H1 (cell line): ENCODE results near the gene RNF141. TPM values are rescaled to one million over a fixed set of nuclear protein-coding genes. Genes with fewer than 3 reads are reported as not detected.

Experiments used
- CTCF ChIA-PET: fragments of 300-600 bp; sonication (Branson Sonifier 250); formaldehyde crosslinking; loops from one replicate; lab custom pipeline; 2021; ENCODE audit not compliant: partially characterized antibody; lab: Charles Lee
- POLR2A ChIA-PET: fragments of 300-600 bp; sonication (Branson Sonifier 250); formaldehyde crosslinking; loops from one replicate; lab custom pipeline; 2021; ENCODE audit warnings: inconsistent platforms; ENCODE audit not compliant: partially characterized antibody; lab: Charles Lee
- DNase-seq, 2 experiments: peaks; one replicate each; pipeline versions ENCODE4 v3.0.0 to v3.0.0-alpha.2; 2010 to 2022; ENCODE audit warnings: low spot score in 2 of 2, low read depth in 1 of 2, mixed read lengths in 1 of 2
- FAIRE-seq: peaks from 2 replicates; lab custom pipeline; 2011; peaks lifted over from hg19 to GRCh38; lab: Jason Lieb, UNC
- H2AFZ ChIP-seq: 2 replicates; pipeline ENCODE4 v1.8.1; 2012; ENCODE audit warnings: low read length, inconsistent platforms
- H2AK5ac ChIP-seq: 2 replicates; pipeline ENCODE4 v1.6.1; 2013; ENCODE audit warnings: low read depth, low read length
- H2BK120ac ChIP-seq: replicated peaks from 2 replicates; pipeline ENCODE3; 2013; ENCODE audit warnings: low read depth, low read length, inconsistent platforms
- H2BK12ac ChIP-seq: 2 replicates; pipeline ENCODE4 v1.6.1; 2013; ENCODE audit warnings: low read depth, low read length
- H2BK15ac ChIP-seq: 2 replicates; pipeline ENCODE4 v1.6.1; 2013; ENCODE audit warnings: low read length
- H2BK20ac ChIP-seq: 2 replicates; pipeline ENCODE4 v1.6.1; 2013; ENCODE audit warnings: low read length
- H2BK5ac ChIP-seq: 2 replicates; pipeline ENCODE4 v1.6.1; 2013; ENCODE audit warnings: low read depth, low read length
- H3K14ac ChIP-seq: 2 replicates; pipeline ENCODE4 v1.6.1; 2013; ENCODE audit warnings: inconsistent platforms; ENCODE audit not compliant: insufficient read length
- H3K18ac ChIP-seq: 2 replicates; pipeline ENCODE4 v1.6.1; 2013; ENCODE audit warnings: low read length; ENCODE audit errors: extremely low read depth
- H3K23ac ChIP-seq: 2 replicates; pipeline ENCODE4 v1.6.1; 2013; ENCODE audit warnings: inconsistent platforms; ENCODE audit not compliant: insufficient read length
- H3K23me2 ChIP-seq: 2 replicates; pipeline ENCODE4 v1.6.1; 2013; ENCODE audit warnings: low read depth, low read length
- H3K27ac ChIP-seq: 2 replicates; pipeline ENCODE4 v1.6.1; 2011; ENCODE audit warnings: low read depth, low read length, inconsistent platforms
- H3K27me3 ChIP-seq, 4 experiments: replicated peaks in 1 of 4; 1 replicate in 1 of 4; 2 replicates in 3 of 4; pipeline versions ENCODE4 v1.6.1 to v1.8.1; 2011 to 2013; ENCODE audit warnings: low read length in 3 of 4, mild to moderate bottlenecking in 3 of 4, inconsistent platforms in 2 of 4, mixed read lengths in 2 of 4, moderate library complexity in 1 of 4; ENCODE audit not compliant: control insufficient read depth in 3 of 4, insufficient read depth in 3 of 4; ENCODE audit errors: extremely low read depth in 1 of 4
- H3K36me3 ChIP-seq, 4 experiments: 2 replicates each; pipeline versions ENCODE4 v1.6.1 to v1.8.1; 2011 to 2013; ENCODE audit warnings: mild to moderate bottlenecking in 4 of 4, low read length in 3 of 4, moderate library complexity in 2 of 4, control low read depth in 1 of 4, inconsistent platforms in 1 of 4; ENCODE audit not compliant: insufficient read depth in 4 of 4, control insufficient read depth in 2 of 4
- H3K4ac ChIP-seq: replicated peaks from 2 replicates; pipeline ENCODE3; 2013; ENCODE audit warnings: low read length, low read depth, mixed read lengths, inconsistent platforms; ENCODE audit not compliant: insufficient read length
- H3K4me1 ChIP-seq, 4 experiments: replicated peaks in 1 of 4; 1 replicate in 1 of 4; 2 replicates in 3 of 4; pipeline versions ENCODE4 v1.6.1 to v1.8.1; 2011 to 2013; ENCODE audit warnings: low read length in 3 of 4, inconsistent platforms in 2 of 4, mixed read lengths in 1 of 4; ENCODE audit not compliant: insufficient read depth in 4 of 4, control insufficient read depth in 3 of 4
- H3K4me2 ChIP-seq, 2 experiments: 2 replicates each; pipeline versions ENCODE4 v1.6.1 to v1.8.1; 2011 to 2013; ENCODE audit warnings: low read depth in 2 of 2, low read length in 2 of 2, control low read depth in 1 of 2, inconsistent platforms in 1 of 2, mild to moderate bottlenecking in 1 of 2; ENCODE audit not compliant: insufficient read depth in 1 of 2
- H3K4me3 ChIP-seq, 4 experiments: fragments of 200-600, 300-600 bp in 1 of 4; sonication (generic), shearing (Covaris generic), sonication (Bioruptor Twin) in 1 of 4; 2 replicates each; pipeline versions ENCODE4 v1.5.1 to v1.8.1; 2011 to 2016; ENCODE audit warnings: low read length in 4 of 4, low read depth in 3 of 4, control low read depth in 2 of 4, inconsistent platforms in 2 of 4, mild to moderate bottlenecking in 2 of 4, mixed read lengths in 1 of 4, moderate library complexity in 1 of 4; ENCODE audit not compliant: insufficient read depth in 2 of 4; ENCODE audit errors: extremely low read depth in 1 of 4
- H3K56ac ChIP-seq: replicated peaks from 2 replicates; pipeline ENCODE3; 2013; ENCODE audit warnings: low read depth, mild to moderate bottlenecking, mixed read lengths, low read length, inconsistent platforms; ENCODE audit not compliant: insufficient read length
- H3K79me1 ChIP-seq: 2 replicates; pipeline ENCODE4 v1.6.1; 2013; ENCODE audit warnings: low read depth, low read length, control low read depth
- H3K79me2 ChIP-seq, 2 experiments: 2 replicates each; pipeline versions ENCODE4 v1.6.1 to v1.8.1; 2012 to 2013; ENCODE audit warnings: low read length in 2 of 2, mild to moderate bottlenecking in 2 of 2, inconsistent platforms in 1 of 2; ENCODE audit not compliant: insufficient read depth in 2 of 2, control insufficient read depth in 1 of 2
- H3K9ac ChIP-seq, 4 experiments: replicated peaks in 1 of 4; 1 replicate in 1 of 4; 2 replicates in 3 of 4; pipeline versions ENCODE4 v1.6.1 to v1.8.1; 2011 to 2013; ENCODE audit warnings: low read depth in 3 of 4, low read length in 3 of 4, control low read depth in 2 of 4, mild to moderate bottlenecking in 2 of 4, moderate library complexity in 2 of 4, inconsistent platforms in 1 of 4; ENCODE audit errors: extremely low read depth in 1 of 4
- H3K9me3 ChIP-seq, 2 experiments: 2 replicates each; pipeline versions ENCODE4 v1.6.1 to v1.8.1; 2012 to 2013; ENCODE audit warnings: mild to moderate bottlenecking in 2 of 2, moderate library complexity in 2 of 2, control low read depth in 1 of 2, inconsistent platforms in 1 of 2, low read depth in 1 of 2, low read length in 1 of 2, mixed read lengths in 1 of 2; ENCODE audit not compliant: insufficient read depth in 2 of 2
- H4K20me1 ChIP-seq, 2 experiments: replicated peaks in 1 of 2; 2 replicates each; pipeline versions ENCODE3 to v1.8.1; 2011 to 2013; ENCODE audit warnings: inconsistent platforms in 2 of 2, low read length in 2 of 2, mild to moderate bottlenecking in 1 of 2; ENCODE audit not compliant: insufficient read depth in 2 of 2, control insufficient read depth in 1 of 2
- H4K5ac ChIP-seq: 2 replicates; pipeline ENCODE4 v1.6.1; 2013; ENCODE audit warnings: low read length, low read depth, mixed read lengths, inconsistent platforms; ENCODE audit not compliant: insufficient read length
- H4K8ac ChIP-seq: 2 replicates; pipeline ENCODE4 v1.8.0; 2013; ENCODE audit warnings: mild to moderate bottlenecking, moderate library complexity, low read length, inconsistent platforms; ENCODE audit not compliant: insufficient read depth; ENCODE audit errors: extremely low read depth
- H4K91ac ChIP-seq: replicated peaks from 2 replicates; pipeline ENCODE3; 2013; ENCODE audit warnings: low read length, mixed read lengths, inconsistent platforms; ENCODE audit not compliant: insufficient read length
- CREB1 ChIP-seq: IDR thresholded peaks from 2 replicates; pipeline ENCODE4 v1.6.1; 2012; ENCODE audit warnings: inconsistent platforms
- FOSL1 ChIP-seq: IDR thresholded peaks from 2 replicates; pipeline ENCODE4 v1.6.1; 2011; ENCODE audit warnings: mild to moderate bottlenecking, low read depth, low read length, moderate library complexity; ENCODE audit not compliant: insufficient read depth
- HDAC6 ChIP-seq: IDR thresholded peaks from one replicate; pipeline ENCODE4 v1.7.1; 2012; ENCODE audit warnings: low read depth, mild to moderate bottlenecking, inconsistent platforms, low read length, moderate library complexity
- JUND ChIP-seq: IDR thresholded peaks from 2 replicates; pipeline ENCODE4 v1.6.1; 2011; ENCODE audit warnings: mild to moderate bottlenecking, improper control_type of control experiment, low read length
- NANOG ChIP-seq: IDR thresholded peaks from 2 replicates; pipeline ENCODE4 v1.6.1; 2011; ENCODE audit warnings: low read length, low read depth, mild to moderate bottlenecking, inconsistent platforms; ENCODE audit not compliant: insufficient read depth, poor library complexity, severe bottlenecking
- POU5F1 ChIP-seq: IDR thresholded peaks from 2 replicates; pipeline ENCODE4 v1.6.1; 2011; ENCODE audit warnings: low read depth, mild to moderate bottlenecking, low read length, moderate library complexity
- RNF2 ChIP-seq: fragments of 200-900, 300-1000 bp; sonication (generic); IDR thresholded peaks from 2 replicates; pipeline ENCODE4 v1.7.1; 2016; ENCODE audit warnings: borderline replicate concordance, low read depth, mild to moderate bottlenecking, antibody characterized with exemption, low read length; ENCODE audit not compliant: poor library complexity, severe bottlenecking; ENCODE audit errors: missing control alignments
- SP1 ChIP-seq: IDR thresholded peaks from 2 replicates; pipeline ENCODE4 v1.6.1; 2011; ENCODE audit warnings: low read depth, low read length
- WGBS, 2 experiments: shearing (Covaris generic) in 1 of 2; methylation state at CpG; one replicate each; pipeline versions ENCODE4 v1.1.6 to v1.1.7; 2013 to 2015; ENCODE audit warnings: low lambda C conversion rate in 2 of 2, mixed read lengths in 2 of 2, inconsistent platforms in 1 of 2, low coverage in 1 of 2, missing lambda C conversion rate in 1 of 2; ENCODE audit not compliant: insufficient replicate concordance in 2 of 2, insufficient coverage in 1 of 2, insufficient read length in 1 of 2; ENCODE audit errors: extremely low coverage in 1 of 2, missing lambda C conversion rate in 1 of 2; 5-methylcytosine and 5-hydroxymethylcytosine counted together
- polyA plus RNA-seq, 7 experiments: library from polyadenylated mRNA; depleted of rRNA in 3 of 7; stranded (reverse) in 5 of 7; unstranded in 2 of 7; fragments of >200 nt in 5 of 7; fragments of 200-250 nt in 2 of 7; gene quantifications; 1 replicate in 5 of 7; 2 replicates in 1 of 7; 4 replicates in 1 of 7; pipeline versions ENCODE4 v1.2.1 to v1.2.3, GENCODE V29; 2011 to 2013; ENCODE audit warnings: missing spikeins in 2 of 7, mixed read lengths in 2 of 7
- total RNA-seq: library from RNA; stranded (reverse); fragmentation: NEBNext Ultra II Directional; extraction: Animal tissue kit (Norgen Biotek cat#: 25700); gene quantifications from 2 replicates; pipeline ENCODE4 v1.2.1, GENCODE V29; 2021
- TF ChIP-seq, protein P1 (sequence below), 3 experiments: IDR thresholded peaks; 1 replicate in 2 of 3; 2 replicates in 1 of 3; pipeline versions ENCODE4 v1.5.1 to v1.6.1; 2011; ENCODE audit warnings: low read length in 3 of 3, mild to moderate bottlenecking in 3 of 3, inconsistent platforms in 2 of 3, low read depth in 1 of 3, moderate library complexity in 1 of 3; ENCODE audit not compliant: insufficient read depth in 1 of 3; ENCODE audit errors: control extremely low read depth in 1 of 3
- TF ChIP-seq, protein P2 (sequence below): IDR thresholded peaks from 2 replicates; pipeline ENCODE4 v1.6.1; 2012; ENCODE audit warnings: low read length, inconsistent platforms

The RNF141 gene
- total and polyA plus RNA-seq, 2 of the 8 experiments (the other 6 are each of a cell fraction or from before 2014, with no cell fraction given): 8.5 to 22.8 TPM

DNA sequence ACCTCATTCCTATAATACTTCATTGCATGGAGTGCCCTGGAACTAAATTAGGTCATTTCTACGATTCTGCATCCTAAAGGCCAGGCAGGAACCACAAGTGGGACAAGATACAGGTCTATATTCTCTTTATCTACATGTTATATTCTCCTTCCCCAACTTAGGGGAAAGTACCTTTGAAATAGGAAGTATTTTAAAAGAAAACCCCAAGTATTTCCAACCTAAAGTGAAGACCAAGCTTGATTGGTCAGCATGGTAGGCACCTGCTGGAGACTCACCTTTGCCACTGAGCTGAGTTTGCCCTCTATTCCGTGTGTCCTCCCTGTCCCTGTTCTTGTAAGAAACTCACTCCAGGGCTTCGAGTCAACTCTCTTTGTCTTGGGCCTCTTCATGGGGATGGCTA, 38.7 kb upstream of the RNF141 start:
- H2BK20ac ChIP-seq: no peak overlapping the region
- CTCF ChIA-PET: interaction anchor here (1.0 to 2.1 kb wide), 5 partner anchors 9 to 39 kb away, joined by 3 to 8 read pairs (median 3); partner anchors contain the start of gene RNF141
- FAIRE-seq (no peak), DNase-seq (no peak)
- H3K79me1 ChIP-seq: no peaks in the 10 kb centered on the region
- no peak overlapping the region for H4K8ac ChIP-seq
- no peak overlapping the region for H3K14ac ChIP-seq
- H3K4me3 ChIP-seq: no peak overlapping the region
- no peak overlapping the region for H4K5ac ChIP-seq
- H2BK15ac ChIP-seq: no peak overlapping the region
- no peaks in the 10 kb centered on the region for H3K36me3 ChIP-seq
- no peak overlapping the region for H2AK5ac ChIP-seq
- H3K9ac ChIP-seq: no peak overlapping the region
- no peaks in the 10 kb centered on the region for H3K9me3 ChIP-seq
- no peak overlapping the region for H3K4ac ChIP-seq
- H3K23ac ChIP-seq: no peak overlapping the region
- POLR2A ChIA-PET: no interaction called here
- H3K79me2 ChIP-seq: no peaks in the 10 kb centered on the region
- H4K20me1 ChIP-seq: no peaks in the 10 kb centered on the region
- no peak overlapping the region for H3K4me2 ChIP-seq
- H2BK5ac ChIP-seq: no peak overlapping the region
- H3K27me3 ChIP-seq: no peaks in the 10 kb centered on the region
- no peak overlapping the region for H2BK12ac ChIP-seq
- peaks cover 2% of the 10 kb centered on the region; the same call in 1 of the 2 replicates for H3K23me2 ChIP-seq
- H2BK120ac ChIP-seq: no peak overlapping the region
- no peaks in the 10 kb centered on the region for H3K4me1 ChIP-seq
- no peak overlapping the region for H4K91ac ChIP-seq
- no peak overlapping the region for H3K18ac ChIP-seq
- H3K56ac ChIP-seq: no peak overlapping the region
- no peak overlapping the region for H2AFZ ChIP-seq
- H3K27ac ChIP-seq: no peak overlapping the region
- 90% methylated on average over 3 of the region's 3 CpGs; no CpG with 5 or more reads in 1 of the 2 experiments for WGBS, 2 experiments
- TF ChIP-seq, protein P1, sequence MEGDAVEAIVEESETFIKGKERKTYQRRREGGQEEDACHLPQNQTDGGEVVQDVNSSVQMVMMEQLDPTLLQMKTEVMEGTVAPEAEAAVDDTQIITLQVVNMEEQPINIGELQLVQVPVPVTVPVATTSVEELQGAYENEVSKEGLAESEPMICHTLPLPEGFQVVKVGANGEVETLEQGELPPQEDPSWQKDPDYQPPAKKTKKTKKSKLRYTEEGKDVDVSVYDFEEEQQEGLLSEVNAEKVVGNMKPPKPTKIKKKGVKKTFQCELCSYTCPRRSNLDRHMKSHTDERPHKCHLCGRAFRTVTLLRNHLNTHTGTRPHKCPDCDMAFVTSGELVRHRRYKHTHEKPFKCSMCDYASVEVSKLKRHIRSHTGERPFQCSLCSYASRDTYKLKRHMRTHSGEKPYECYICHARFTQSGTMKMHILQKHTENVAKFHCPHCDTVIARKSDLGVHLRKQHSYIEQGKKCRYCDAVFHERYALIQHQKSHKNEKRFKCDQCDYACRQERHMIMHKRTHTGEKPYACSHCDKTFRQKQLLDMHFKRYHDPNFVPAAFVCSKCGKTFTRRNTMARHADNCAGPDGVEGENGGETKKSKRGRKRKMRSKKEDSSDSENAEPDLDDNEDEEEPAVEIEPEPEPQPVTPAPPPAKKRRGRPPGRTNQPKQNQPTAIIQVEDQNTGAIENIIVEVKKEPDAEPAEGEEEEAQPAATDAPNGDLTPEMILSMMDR (IDR thresholded peaks at IDR 0.05; ENCODE audit: control extremely low read depth in 1 of 3, insufficient read depth in 1 of 3, low read depth in 1 of 3, low read length in 3 of 3): no peak
- TF ChIP-seq FOSL1 (no peak), SP1 (no peak), NANOG (no peak), JUND (no peak), RNF2 (no peak), POU5F1 (no peak), HDAC6 (no peak), CREB1 (no peak)
- TF ChIP-seq, protein P2, sequence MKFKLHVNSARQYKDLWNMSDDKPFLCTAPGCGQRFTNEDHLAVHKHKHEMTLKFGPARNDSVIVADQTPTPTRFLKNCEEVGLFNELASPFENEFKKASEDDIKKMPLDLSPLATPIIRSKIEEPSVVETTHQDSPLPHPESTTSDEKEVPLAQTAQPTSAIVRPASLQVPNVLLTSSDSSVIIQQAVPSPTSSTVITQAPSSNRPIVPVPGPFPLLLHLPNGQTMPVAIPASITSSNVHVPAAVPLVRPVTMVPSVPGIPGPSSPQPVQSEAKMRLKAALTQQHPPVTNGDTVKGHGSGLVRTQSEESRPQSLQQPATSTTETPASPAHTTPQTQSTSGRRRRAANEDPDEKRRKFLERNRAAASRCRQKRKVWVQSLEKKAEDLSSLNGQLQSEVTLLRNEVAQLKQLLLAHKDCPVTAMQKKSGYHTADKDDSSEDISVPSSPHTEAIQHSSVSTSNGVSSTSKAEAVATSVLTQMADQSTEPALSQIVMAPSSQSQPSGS: no peak
